Measurements from ENCODE around the gene IRAK1BP1.

- TF ChIP-seq CTCF (IDR thresholded peaks at IDR 0.05 in 2 of 3, conservative IDR thresholded peaks at IDR 0.05 in 1 of 3; ENCODE audit: insufficient read depth in 2 of 3, low read depth in 1 of 3, low read length in 3 of 3): no peak
- TF ChIP-seq PRPF4 (IDR thresholded peaks at IDR 0.05; ENCODE audit: insufficient read depth, low read depth, low read length, poor library complexity, severe bottlenecking): no peak
- TF ChIP-seq CBFB (CRISPR knock-in tag; IDR thresholded peaks at IDR 0.05): no peak
- TF ChIP-seq POLR2B (IDR thresholded peaks at IDR 0.05; ENCODE audit: low read depth, partially characterized antibody): no peak
- TF ChIP-seq POLR2A (conservative IDR thresholded peaks at IDR 0.05): no peak
- TF ChIP-seq ZNF77 (CRISPR knock-in tag; IDR thresholded peaks at IDR 0.05): no peak
- TF ChIP-seq ZNF436 (CRISPR knock-in tag; IDR thresholded peaks at IDR 0.05): no peak
- TF ChIP-seq NFE2 (IDR thresholded peaks at IDR 0.05; ENCODE audit: low read depth): no peak
- no peak for TF ChIP-seq FOXM1 (IDR thresholded peaks at IDR 0.05; ENCODE audit: low read depth)
- no peak for TF ChIP-seq FOXM1 (CRISPR knock-in tag; IDR thresholded peaks at IDR 0.05; ENCODE audit: low read depth)
- TF ChIP-seq BRF2 (IDR thresholded peaks at IDR 0.05; ENCODE audit: borderline replicate concordance, insufficient read depth, insufficient read length): no peak
- no peak for TF ChIP-seq ZBED1 (IDR thresholded peaks at IDR 0.05)
- no peak for TF ChIP-seq ZEB2 (IDR thresholded peaks at IDR 0.05)
- no peak for TF ChIP-seq GTF3C2 (IDR thresholded peaks at IDR 0.05; ENCODE audit: borderline replicate concordance, extremely low read depth, insufficient read length)
Measured at GRCh38 chr6:78867020-78867369, 356 bp upstream of the IRAK1BP1 start.

Measured in K562 (cell line).